ENCODE results near the gene RBMS3. TPM values are rescaled to one million over a fixed set of nuclear protein-coding genes. Genes with fewer than 3 reads are reported as not detected.

The RBMS3 gene
- total and polyA plus RNA-seq, 2 of the 8 experiments (the other 6 are each of a cell fraction or from before 2014, with no cell fraction given): 3.7 to 6.9 TPM

- TF ChIP-seq GTF2F1 (IDR thresholded peaks at IDR 0.05; ENCODE audit: borderline replicate concordance, low read depth, low read length): no peak
Measured at GRCh38 chr3:29567501-29567900, 286.6 kb downstream of the RBMS3 start (continued).
